Measurements from ENCODE around the gene TMEM235. TPM values are rescaled to one million over a fixed set of nuclear protein-coding genes. Genes with fewer than 3 reads are reported as not detected.
A peak's percentile ranks its signal among the peaks of the same experiment; 100 is the strongest.

The TMEM235 gene
- total and polyA plus RNA-seq, 9 of the 15 experiments (the other 6 are each of a cell fraction or from before 2014, with no cell fraction given) = not detected

- no peak for TF ChIP-seq CHD7 (IDR thresholded peaks at IDR 0.05; ENCODE audit: low read depth, low read length)
- TF ChIP-seq JUND (IDR thresholded peaks at IDR 0.05; ENCODE audit: borderline replicate concordance, low read depth, low read length) = peak; percentile 42; the same call in 1 of the 2 replicates
- TF ChIP-seq JUND (tag; IDR thresholded peaks at IDR 0.05; ENCODE audit: borderline replicate concordance, low read depth, low read length) = no peak
- TF ChIP-seq NR1H2 (CRISPR knock-in tag; IDR thresholded peaks at IDR 0.05) = 0 out of 2 replicates have a peak, but pooled peaks have one; percentile 86
- TF ChIP-seq HMG20A (CRISPR knock-in tag; conservative IDR thresholded peaks at IDR 0.05) = no peak
- TF ChIP-seq, protein P1, sequence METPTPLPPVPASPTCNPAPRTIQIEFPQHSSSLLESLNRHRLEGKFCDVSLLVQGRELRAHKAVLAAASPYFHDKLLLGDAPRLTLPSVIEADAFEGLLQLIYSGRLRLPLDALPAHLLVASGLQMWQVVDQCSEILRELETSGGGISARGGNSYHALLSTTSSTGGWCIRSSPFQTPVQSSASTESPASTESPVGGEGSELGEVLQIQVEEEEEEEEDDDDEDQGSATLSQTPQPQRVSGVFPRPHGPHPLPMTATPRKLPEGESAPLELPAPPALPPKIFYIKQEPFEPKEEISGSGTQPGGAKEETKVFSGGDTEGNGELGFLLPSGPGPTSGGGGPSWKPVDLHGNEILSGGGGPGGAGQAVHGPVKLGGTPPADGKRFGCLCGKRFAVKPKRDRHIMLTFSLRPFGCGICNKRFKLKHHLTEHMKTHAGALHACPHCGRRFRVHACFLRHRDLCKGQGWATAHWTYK (CRISPR knock-in tag; IDR thresholded peaks at IDR 0.05) = peak; percentile 80; the same call in 1 of the 2 replicates
- peak; percentile 55 for TF ChIP-seq PHF20 (IDR thresholded peaks at IDR 0.05; ENCODE audit: partially characterized antibody)
Observed at GRCh38 chr17:78214016-78214705, 17.3 kb upstream of the TMEM235 start, which contains the start of gene BIRC5 (continued).
